H1 (cell line): Measurements from ENCODE around the gene PTMA. TPM values are rescaled to one million over a fixed set of nuclear protein-coding genes. Genes with fewer than 3 reads are reported as not detected.
A peak's percentile ranks its signal among the peaks of the same experiment; 100 is the strongest.

ENCODE experiments used
- ASH2L ChIP-seq: fragments of 200-600, 300-600 bp; sonication (generic); IDR thresholded peaks from one replicate; pipeline ENCODE4 v1.7.1; 2017; ENCODE audit warnings: low read length
- ATF2 ChIP-seq: IDR thresholded peaks from 2 replicates; pipeline ENCODE4 v1.6.1; 2012; ENCODE audit warnings: low read length, inconsistent platforms
- CHD2 ChIP-seq: IDR thresholded peaks from 2 replicates; pipeline ENCODE4 v1.6.1; 2012; ENCODE audit warnings: low read length, improper control_type of control experiment
- JUND ChIP-seq: IDR thresholded peaks from 2 replicates; pipeline ENCODE4 v1.6.1; 2011; ENCODE audit warnings: mild to moderate bottlenecking, improper control_type of control experiment, low read length
- KDM5A ChIP-seq: fragments of 200-600 bp; IDR thresholded peaks from 2 replicates; pipeline ENCODE4 v1.7.1; 2012; ENCODE audit warnings: mild to moderate bottlenecking, low read length, inconsistent platforms, mixed read lengths
- MAFK ChIP-seq: IDR thresholded peaks from 2 replicates; pipeline ENCODE4 v1.6.1; 2012; ENCODE audit warnings: low read depth, mild to moderate bottlenecking, improper control_type of control experiment, low read length
- MAX ChIP-seq: IDR thresholded peaks from 2 replicates; pipeline ENCODE4 v1.6.1; 2012; ENCODE audit warnings: inconsistent platforms
- NRF1 ChIP-seq: IDR thresholded peaks from 2 replicates; pipeline ENCODE4 v1.6.1; 2011; ENCODE audit warnings: mild to moderate bottlenecking, low read depth, low read length, improper control_type of control experiment
- POLR2A ChIP-seq, 2 experiments: IDR thresholded peaks; 1 replicate in 1 of 2; 2 replicates in 1 of 2; pipeline ENCODE4 v1.6.1; 2011; ENCODE audit warnings: low read depth in 2 of 2, low read length in 2 of 2, mild to moderate bottlenecking in 2 of 2; ENCODE audit errors: control extremely low read depth in 1 of 2
- TBP ChIP-seq: IDR thresholded peaks from 2 replicates; pipeline ENCODE4 v1.6.1; 2011; ENCODE audit warnings: low read depth, low read length, improper control_type of control experiment
- polyA plus RNA-seq, 7 experiments: library from polyadenylated mRNA; depleted of rRNA in 3 of 7; stranded (reverse) in 5 of 7; unstranded in 2 of 7; fragments of >200 nt in 5 of 7; fragments of 200-250 nt in 2 of 7; gene quantifications; 1 replicate in 5 of 7; 2 replicates in 1 of 7; 4 replicates in 1 of 7; pipeline versions ENCODE4 v1.2.1 to v1.2.3, GENCODE V29; 2011 to 2013; ENCODE audit warnings: missing spikeins in 2 of 7, mixed read lengths in 2 of 7
- total RNA-seq: library from RNA; stranded (reverse); fragmentation: NEBNext Ultra II Directional; extraction: Animal tissue kit (Norgen Biotek cat#: 25700); gene quantifications from 2 replicates; pipeline ENCODE4 v1.2.1, GENCODE V29; 2021

Gene PTMA
- total and polyA plus RNA-seq, 2 of the 8 experiments (the other 6 are each of a cell fraction or from before 2014, with no cell fraction given) = 683 to 2,680 TPM

GRCh38 chr2:231677632-231678104 is 30.7 kb upstream of the PTMA start (continued):
- TF ChIP-seq NRF1 = no peak
- TF ChIP-seq TBP = peak; percentile 32; the same call in 1 of the 2 replicates
- no peak for TF ChIP-seq MAFK
- 0 out of 2 replicates have a peak, but pooled peaks have one; percentile 35 for TF ChIP-seq MAX
- TF ChIP-seq CHD2 = peak; percentile 28; the same call in 1 of the 2 replicates
- no peak for TF ChIP-seq ATF2
- TF ChIP-seq ASH2L = no peak
- TF ChIP-seq KDM5A = no peak
- 0 out of 3 replicates have a peak, but pooled peaks of 1 of the 2 experiments have one; percentile 33 for TF ChIP-seq POLR2A (IDR thresholded peaks at IDR 0.05; ENCODE audit: control extremely low read depth in 1 of 2, low read depth in 2 of 2, low read length in 2 of 2)
- TF ChIP-seq JUND = peak; percentile 7; the same call in 1 of the 2 replicates
